HG03066 (cell line): ENCODE results near the gene KRTAP4-6.
"Not testable (repeated sequence)": the region's sequence is repeated elsewhere in the genome, so short reads cannot be mapped to it uniquely, and the experiment has no call there.

Experiments
- ATAC-seq: cut with Tn5 transposase; IDR thresholded peaks from one replicate; pipeline ENCODE4 v1.9.1; 2021; ENCODE audit warnings: low read depth; ENCODE audit not compliant: unreplicated experiment

Gene KRTAP4-6

GRCh38 chr17:41140360-41141131, at the start of gene KRTAP4-6:
KRTAP4-6 (minus strand) TSS chr17:41140544; CDS start chr17:41140487, 57 bp downstream.
- no peak for ATAC-seq

GRCh38 chr17:41189837-41190318, 49.5 kb upstream of the KRTAP4-6 start, which contains the start of gene KRTAP9-1:
KRTAP9-1 (plus strand) TSS chr17:41189887; CDS start chr17:41189887, 0 bp downstream.
- not testable (repeated sequence) for ATAC-seq

- ATAC-seq, result no peak
Observed at GRCh38 chr17:41186872-41187271, 46.5 kb upstream of the KRTAP4-6 start.

- no peak for ATAC-seq
Observed at GRCh38 chr17:41185001-41185400, 44.7 kb upstream of the KRTAP4-6 start.

- no peak for ATAC-seq
Observed at GRCh38 chr17:41184480-41184961, 44.2 kb upstream of the KRTAP4-6 start, which contains the start of gene KRTAP4-1. KRTAP4-1 (minus strand) TSS chr17:41184911; CDS start chr17:41184854, 57 bp downstream.

- no peak for ATAC-seq
Observed at GRCh38 chr17:41178843-41179616, 38.7 kb upstream of the KRTAP4-6 start.

- no peak for ATAC-seq
Observed at GRCh38 chr17:41178341-41178740, 38.0 kb upstream of the KRTAP4-6 start.

GRCh38 chr17:41177727-41178271, 37.5 kb upstream of the KRTAP4-6 start, which contains the start of gene KRTAP4-2:
KRTAP4-2 (minus strand) TSS chr17:41178221; CDS start chr17:41178164, 57 bp downstream.
- no peak for ATAC-seq

- no peak for ATAC-seq
Observed at GRCh38 chr17:41176744-41177387, 36.5 kb upstream of the KRTAP4-6 start.

GRCh38 chr17:41171886-41172285, 31.5 kb upstream of the KRTAP4-6 start:
- ATAC-seq, result no peak

GRCh38 chr17:41168121-41168520, 27.8 kb upstream of the KRTAP4-6 start, which contains the start of gene KRTAP4-3:
KRTAP4-3 (minus strand) TSS chr17:41168221; CDS start chr17:41168172, 49 bp downstream.
- no peak for ATAC-seq

GRCh38 chr17:41167561-41167960, 27.2 kb upstream of the KRTAP4-6 start:
- no peak for ATAC-seq

GRCh38 chr17:41163828-41164227, 23.5 kb upstream of the KRTAP4-6 start:
- ATAC-seq, result no peak

- ATAC-seq, result no peak
Observed at GRCh38 chr17:41160648-41161047, 20.3 kb upstream of the KRTAP4-6 start, which contains the start of gene KRTAP4-4. KRTAP4-4 (minus strand) TSS chr17:41160748; CDS start chr17:41160691, 57 bp downstream.

- not testable (repeated sequence) for ATAC-seq
Observed at GRCh38 chr17:41160190-41160589, 19.8 kb upstream of the KRTAP4-6 start.

- ATAC-seq, result no peak
Observed at GRCh38 chr17:41153856-41154255, 13.5 kb upstream of the KRTAP4-6 start.

GRCh38 chr17:41151525-41151924, 11.2 kb upstream of the KRTAP4-6 start:
- ATAC-seq, result no peak

- ATAC-seq, result no peak
Observed at GRCh38 chr17:41150026-41150425, 9.7 kb upstream of the KRTAP4-6 start.

- ATAC-seq, result no peak
Observed at GRCh38 chr17:41149652-41149985, 9.3 kb upstream of the KRTAP4-6 start, which contains the start of gene KRTAP4-5. KRTAP4-5 (minus strand) TSS chr17:41149825; CDS start chr17:41149767, 58 bp downstream.
